Kidney capillary endothelial cell (primary cell): ENCODE results near the gene PTPRE.
"Not testable (repeated sequence)": the region's sequence is repeated elsewhere in the genome, so short reads cannot be mapped to it uniquely, and the experiment has no call there.

Experiments
- DNase-seq: peaks from one replicate; pipeline ENCODE4 v3.0.0-alpha.2; 2018; ENCODE audit warnings: low spot score

Gene PTPRE

DNA sequence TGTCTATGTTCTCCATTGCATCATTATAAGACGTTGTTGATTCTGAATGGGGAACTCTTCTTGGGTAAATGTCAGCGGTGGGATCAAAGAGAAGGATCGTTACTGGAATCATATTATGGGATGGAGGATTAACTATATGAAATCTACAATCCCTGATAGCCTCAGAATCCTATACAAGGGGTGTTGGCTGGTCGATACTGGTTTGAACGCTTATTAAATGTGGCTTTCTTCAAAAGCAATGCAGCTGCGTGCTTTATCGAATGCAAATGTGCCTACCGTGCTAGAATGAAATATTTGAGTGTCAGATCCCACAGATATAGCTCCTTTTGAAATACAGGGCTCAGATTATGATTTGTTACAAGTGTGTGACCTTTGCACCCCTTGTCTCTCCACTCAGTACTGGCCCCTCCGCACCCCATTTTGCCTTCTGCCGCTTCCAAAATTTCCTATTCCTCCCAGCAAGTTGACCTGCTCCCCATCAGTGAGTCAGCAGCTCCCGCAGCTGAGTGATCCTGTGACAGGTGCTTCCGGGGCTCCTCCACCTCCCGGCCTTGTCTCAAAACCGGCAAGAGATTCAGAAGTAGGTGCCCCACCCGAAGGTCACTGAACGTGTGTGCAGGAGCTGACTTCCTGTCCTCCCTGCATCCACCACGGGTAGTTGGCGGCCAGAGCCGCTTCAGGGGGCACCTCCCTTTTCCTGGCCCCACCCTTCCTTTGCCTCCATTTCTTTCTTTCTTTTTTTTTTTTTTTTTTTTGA, 76.6 kb downstream of the PTPRE start:
- no peak for DNase-seq

DNA sequence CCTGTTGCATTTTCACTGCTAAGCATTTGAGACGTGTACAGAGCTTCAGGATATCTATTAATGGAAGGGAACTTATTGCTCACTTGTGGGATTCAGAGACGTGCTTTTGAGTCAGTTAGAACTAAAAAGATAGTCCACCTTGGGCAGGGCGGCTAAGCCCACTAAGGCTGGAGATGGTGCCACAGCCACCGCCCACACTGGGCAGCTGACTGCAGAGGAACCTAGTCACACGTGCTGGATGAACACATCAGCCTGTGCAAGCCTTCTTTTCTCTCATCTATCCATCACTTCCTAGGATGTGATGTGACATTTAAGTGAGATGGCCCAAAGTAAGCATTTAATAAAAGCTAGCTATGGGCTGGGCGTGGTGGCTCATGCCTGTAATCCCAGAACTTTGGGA, 78.0 kb downstream of the PTPRE start:
- DNase-seq = no peak

DNA sequence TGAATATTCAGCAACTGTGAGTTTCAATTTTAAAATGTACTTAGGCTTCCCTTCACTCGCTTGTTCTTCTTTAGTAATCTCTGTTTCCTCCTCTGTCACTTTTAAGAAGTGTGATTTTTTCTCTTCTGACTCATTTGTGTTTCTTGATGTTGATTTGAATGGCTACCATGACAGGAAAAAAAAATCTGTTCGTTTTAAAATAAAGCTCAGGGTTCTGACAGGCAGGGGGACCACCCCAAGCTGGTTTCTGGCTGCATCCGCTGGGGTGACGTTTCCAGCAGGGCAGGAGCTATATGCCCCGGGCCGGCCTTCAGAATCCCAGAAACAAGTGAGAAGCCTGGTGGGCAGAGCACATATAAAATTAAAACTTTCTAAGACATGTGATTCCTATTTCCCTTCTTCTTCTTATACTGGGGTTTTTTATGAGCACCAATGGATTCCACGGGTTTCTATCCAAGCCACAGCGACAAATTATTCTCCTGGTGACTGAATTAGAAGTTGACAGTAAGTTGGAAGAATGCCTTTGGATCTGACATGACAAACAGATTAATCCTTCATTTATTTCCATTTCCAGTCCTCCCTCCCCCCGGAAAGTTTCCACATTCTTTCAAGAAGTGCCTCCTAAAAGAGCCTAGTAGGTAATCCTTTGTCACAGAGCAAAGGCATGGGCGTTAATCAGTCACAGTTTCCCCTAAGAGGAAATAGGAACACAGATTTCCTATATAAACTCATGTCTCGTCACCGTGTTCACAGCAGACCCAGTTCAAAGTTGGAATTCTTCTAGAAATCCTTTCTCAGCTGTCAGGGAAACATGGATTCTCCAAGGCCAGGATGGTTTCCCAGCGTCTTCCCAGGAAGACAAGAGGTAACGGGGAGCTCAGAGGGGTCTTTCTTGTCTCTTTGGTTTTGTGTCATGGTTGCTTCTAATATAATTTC, 79.9 kb downstream of the PTPRE start:
- DNase-seq = peak; percentile 93

DNA sequence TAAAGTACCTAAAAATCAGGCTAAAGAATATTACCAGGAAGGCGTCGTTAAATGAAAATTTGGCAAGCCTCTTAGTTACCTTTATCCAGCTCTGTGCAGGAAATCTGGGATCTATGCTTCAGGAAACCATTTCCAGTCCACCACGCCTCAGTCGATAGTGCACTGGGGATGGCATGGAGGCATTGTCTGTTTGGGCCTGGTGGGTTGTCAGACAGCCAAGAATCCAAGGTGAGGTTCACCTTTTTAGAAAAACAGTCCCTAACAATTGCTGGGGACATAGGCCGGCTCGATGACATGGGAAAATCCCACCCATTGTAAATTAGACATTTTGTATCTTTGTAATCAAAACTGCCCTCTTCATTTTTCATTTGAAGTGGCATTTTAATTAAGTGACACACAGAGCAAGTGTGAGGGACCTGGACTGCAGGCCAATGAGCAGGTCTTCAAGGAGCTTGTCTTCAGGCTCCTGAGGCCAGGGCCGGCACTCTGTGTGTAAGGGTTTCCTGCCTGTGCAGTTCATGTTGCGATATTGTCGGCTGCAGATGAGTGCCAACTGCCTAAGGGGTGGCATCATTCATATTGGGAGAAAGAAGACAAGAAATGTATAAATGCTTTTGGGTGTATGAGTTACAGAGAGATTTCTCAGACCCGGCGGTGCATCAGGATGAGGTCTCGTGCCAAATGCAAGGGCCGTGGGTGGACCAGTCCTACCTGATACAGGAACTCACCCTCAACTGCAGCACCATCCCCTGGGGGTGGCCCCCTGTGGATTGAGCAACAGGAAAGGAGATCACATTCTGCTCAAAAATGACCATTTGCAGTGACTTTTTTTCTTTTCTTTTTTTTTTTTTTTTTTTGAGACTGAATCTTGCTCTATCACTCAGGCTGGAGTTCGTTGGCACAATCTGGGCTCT, 80.8 kb downstream of the PTPRE start:
- no peak for DNase-seq

DNA sequence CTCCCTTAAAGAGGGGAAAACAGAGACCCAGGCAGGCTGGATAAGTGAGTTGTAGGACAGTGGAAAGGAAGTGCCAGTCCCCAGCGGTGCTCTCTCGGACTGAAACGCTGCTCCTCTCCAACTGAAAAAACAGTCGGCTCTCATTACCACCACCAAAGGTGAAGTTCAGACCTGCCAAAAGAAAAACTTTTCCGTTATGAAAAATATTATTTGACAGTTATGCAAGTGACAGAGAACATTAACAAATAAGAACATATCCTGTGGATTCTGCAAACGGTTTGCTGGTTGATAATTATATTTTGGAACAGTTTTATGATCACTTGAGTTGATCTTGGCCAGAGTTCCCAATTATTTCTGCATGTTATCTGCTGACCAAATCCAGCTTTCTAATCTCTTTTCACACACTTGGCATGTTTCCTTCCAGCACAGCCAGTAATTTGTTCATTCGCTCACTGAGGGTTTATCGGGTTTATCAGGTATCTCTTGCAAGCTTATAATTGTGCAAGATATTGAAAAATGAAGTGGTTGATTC, 82.6 kb downstream of the PTPRE start:
- no peak for DNase-seq

DNA sequence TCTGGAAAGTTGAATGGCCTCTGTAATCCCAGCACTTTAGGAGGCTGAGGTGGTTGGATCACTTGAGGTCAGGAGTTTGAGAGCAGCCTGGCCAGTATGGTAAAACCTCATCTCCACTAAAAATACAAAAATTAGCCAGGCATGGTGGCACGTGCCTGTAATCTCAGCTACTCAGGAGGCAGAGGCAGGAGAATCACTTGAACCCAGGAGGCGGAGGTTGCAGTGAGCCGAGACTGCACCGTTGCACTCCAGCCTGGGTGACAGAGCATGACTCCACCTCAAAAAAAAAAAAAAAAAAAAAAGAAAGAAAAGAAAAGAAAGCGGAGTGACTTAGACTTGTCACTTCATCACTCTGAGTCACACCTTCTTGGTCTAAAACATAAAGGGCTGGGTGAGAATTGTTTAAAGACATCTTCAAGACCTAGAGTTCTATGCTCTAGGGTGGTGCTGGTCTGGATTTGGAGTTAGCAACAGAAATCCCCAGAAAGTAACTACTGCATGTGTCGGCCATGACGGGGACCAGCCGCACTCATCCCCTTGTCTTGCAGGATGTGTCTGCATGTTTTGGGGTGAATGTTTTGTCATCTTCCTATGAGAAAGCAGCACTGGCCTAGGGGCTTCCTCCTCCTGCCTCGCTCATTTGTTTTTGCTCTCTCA, 83.4 kb downstream of the PTPRE start:
- DNase-seq = not testable (repeated sequence)

DNA sequence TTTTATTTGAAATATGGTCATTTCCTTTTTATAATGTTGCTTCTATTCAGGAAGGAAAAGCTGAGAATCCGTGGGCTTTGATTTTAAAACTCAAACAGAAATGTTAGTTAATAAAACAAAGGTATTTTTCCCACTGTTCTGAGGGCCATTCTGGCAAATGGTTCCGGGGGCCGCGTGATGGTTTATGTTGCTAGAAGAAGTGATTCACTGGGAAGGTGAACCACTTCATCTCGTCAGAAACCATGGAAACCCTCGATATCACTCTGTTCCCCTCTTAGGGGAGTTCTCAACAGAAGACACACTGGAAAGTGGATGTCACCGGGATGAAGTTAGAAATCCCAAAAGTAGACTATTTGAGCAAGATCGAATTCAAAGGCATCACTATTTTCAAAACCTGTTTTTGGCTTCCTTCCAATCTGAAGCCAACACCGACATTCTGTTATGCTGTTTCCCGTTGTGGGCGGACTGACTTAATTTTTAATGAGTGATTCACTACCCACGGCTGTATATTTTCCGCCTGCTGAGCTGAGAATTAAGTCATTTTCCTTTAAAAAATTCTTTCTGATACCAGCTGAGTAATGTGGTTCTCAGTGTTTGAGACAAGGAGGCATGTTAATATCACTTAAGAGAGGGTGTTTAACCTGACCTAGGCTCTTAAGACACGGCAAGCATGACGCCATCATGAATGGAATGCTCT, 84.1 kb downstream of the PTPRE start:
- peak; percentile 94 for DNase-seq

DNA sequence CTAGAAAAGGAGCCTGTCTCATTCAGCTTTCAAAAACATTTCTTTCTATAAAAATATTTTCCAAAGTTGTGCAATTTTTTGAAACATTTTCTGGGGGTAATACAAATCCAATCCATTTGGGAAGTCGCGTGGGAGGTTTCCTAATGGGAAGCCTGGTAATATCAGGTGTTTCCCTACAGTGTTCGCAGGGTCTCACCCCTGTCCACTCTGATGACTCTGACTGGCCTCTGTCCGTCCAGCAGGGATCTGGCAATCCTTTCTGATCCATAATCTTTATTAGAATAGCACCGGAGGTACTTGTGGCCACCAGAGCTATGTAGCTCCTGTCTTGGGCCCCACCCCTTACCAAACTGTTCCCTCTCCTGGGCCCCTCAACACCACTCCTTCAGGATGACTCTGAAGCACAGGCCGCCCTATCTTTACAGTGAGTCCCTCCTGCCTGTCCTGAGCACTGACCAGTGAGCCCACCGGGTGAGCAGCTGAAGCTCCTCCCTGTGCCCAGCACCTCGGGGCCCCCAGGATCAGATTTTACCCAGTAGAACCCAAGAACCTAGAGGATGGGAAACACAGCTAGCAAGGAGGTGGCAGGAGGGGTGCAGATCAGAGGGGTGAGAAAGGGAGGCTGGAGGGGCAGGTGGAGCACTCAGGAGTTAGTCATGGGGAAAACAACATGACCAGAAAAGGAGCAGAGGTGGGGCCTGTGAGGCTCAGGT, 84.8 kb downstream of the PTPRE start:
- no peak for DNase-seq

DNA sequence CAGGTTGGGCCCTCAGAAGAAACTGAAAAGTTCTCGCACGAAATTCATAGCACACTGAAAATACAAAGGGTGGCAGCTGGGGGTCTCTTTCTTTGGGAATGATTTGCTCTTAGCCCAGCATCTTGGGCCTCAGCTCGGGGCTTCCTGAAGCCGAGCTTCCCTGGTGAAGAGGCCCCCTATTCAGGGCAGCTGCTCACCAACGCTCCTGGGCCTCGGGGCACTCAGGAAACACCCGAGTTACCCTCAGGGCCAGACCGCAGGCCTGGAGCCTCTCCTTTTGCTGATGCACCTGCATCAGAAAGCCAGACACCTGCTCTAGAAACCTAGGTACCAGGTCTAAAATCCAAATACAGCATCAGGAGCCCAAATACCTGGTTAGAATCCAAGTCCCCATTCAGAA, 85.5 kb downstream of the PTPRE start:
- no peak for DNase-seq

DNA sequence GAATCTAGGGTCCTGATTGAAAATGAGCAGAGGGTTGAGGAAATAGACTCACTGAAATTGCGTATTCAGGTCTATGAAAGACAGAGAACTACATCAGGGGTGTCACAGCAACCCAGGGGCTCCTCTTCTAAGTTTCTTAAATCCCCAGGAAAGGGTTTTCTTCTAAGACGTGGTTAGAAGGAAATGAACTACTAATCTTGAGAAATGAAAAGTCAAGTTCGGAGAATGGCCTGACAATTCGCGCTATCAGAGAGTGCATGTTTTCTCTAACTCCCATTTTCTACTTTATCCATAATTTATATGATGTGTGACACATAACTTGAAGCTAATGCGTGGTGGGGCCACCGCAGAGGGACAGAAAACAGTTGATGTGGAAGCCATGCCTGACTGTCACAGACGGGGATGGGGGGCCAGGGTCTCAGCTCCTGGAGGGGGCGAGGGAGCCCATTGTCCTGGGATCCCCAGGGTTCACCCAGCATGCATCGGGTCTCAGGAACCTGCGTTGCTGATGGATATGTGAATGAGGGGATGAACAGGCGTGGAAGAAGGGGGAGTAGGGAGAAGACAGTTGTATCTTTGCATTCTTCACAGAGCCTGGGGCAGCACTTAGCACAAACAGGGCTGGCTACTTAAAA, 86.3 kb downstream of the PTPRE start:
- DNase-seq = no peak

DNA sequence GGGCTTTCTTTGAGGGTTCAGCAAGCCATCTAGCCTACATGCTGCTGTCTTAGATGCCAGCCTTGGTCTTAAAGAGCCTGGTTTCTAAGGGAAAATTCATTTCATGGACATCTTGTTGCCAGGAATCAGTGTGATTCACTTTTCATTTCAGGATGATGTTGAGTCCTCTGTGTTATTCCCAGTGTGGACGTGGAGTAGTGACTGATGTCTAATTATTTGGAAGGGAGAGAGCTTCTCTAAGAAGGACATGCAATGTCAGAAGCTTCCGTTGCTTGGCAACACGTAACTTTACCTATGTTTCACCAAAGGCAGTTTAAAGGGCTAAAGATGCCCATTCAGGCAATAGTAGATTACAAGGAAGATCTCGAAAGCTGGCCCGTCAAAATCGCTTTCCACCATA, 89.0 kb downstream of the PTPRE start:
- DNase-seq = no peak

DNA sequence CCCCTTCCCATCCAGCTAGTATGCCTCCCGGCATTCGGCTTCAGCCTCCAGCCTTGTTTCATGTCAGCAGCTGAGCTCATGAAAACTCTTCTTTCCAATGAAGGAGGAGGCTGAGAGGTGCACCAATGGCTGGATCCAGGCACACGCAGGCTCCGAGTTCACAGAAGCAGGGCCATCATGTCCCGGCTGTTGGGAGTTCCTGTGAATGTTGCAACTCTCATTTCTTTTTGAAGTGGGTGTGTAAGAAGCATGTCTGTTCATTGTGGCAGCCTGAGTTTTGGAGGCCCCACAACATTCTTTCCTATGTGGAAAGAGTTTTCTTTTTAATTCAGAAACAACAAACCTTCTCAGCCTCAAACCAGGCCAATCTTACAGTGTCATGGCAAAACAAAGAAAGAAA, 89.7 kb downstream of the PTPRE start:
- no peak for DNase-seq

DNA sequence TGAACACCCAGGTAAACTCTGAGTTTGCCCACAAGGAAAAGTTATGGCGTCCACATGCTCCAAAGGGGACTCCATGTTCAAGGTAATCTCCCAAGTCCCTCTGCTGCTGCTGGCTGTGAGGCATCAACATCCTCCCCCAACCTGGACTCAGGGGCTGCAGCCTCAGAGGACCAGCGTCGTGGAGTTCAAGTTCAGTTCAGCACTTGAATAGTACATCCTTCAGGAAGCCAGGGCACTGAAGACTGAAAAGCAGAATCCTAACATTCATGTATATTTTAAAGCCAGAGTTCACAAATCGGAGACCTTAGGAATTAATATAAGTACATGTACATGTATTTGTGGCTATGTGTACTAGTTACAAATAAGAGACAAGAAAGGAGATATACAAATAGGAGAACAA, 90.4 kb downstream of the PTPRE start:
- no peak for DNase-seq

DNA sequence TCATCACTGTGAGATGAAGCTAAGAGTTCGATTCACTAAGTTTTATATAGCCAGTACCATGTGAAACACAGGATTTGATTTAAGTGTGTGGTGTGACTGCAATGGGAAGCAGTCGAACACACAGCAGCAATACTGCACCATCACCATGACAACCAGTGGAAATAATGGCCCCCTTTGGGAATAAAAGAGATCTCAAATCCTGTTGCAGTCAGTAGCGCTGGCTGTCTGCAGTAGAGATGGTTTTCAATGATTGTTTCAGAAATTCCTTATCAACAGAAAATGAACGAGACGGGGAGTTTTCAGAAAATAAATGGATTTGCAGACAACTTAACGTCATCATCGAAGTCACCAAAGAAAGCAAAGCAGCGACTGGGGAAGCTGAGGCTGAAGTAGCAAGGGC, 91.0 kb downstream of the PTPRE start:
- no peak for DNase-seq

DNA sequence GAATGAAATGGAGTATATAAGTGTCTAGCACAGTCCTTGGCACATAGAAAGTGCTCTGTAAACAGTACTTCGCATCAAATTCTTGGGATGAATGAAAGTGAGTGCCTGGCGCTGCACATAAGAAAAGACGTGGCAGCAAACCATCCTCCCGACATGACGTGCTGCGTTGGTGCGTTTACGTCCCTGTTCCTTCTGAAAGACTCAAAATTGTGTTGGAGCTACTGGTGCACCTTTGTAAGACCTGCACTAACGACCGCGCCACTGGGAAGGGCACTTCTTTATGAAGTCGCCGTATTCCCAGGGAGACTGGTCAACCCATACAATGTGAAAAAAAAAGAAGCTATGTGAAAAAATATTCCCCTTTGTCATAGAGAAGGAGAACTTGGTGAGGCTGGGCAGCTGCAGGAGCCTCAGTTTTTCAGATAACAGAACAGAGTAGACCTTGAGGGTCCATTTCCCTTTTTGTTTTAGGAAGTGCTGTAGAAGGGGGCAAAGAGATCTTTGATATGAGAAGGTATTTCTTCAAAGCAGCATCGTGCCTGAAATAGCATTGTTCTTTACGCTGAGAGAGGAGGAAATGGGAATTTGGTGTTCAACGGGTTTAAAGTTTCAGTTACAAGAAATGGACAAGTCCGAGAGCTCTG, 91.7 kb downstream of the PTPRE start:
- DNase-seq = no peak

DNA sequence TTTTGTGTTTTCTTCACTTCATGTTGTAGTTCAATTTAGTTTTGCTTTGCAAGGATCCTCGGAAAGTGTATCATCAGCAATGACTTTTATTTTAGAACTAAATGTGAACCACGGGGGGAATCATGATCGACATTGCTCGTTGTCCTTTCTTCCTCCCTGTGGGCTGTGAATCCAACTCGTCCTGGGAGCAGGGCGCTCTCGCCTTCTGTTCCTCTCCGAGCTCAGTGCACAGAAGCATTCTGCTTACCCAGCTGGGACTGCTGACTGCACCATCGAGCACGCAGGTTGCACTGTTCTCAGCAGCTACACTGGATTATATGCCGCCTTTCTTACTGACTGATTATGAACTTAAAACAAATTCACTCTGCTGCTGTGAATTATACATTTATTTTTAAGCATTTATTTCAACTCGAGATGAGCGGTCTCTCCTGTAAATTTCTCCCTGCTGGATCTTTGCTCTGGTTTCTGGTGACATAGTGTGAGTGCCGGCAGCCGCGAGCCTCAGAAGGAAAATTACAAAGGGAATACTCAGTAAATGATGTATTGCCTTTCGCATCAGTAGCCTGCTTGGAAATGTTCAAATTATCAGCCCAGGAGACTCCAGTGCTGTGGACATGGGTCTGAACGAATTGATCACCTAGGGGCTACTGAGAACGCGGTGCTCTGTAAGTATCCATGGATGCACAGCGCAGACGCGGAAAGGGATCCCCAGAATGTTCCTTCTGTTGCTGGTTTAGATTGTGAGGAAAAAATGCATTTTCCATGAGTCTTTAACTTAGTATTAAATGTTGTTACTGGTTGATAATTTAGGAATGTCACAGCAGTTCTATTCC, 92.6 kb downstream of the PTPRE start:
- DNase-seq = no peak

DNA sequence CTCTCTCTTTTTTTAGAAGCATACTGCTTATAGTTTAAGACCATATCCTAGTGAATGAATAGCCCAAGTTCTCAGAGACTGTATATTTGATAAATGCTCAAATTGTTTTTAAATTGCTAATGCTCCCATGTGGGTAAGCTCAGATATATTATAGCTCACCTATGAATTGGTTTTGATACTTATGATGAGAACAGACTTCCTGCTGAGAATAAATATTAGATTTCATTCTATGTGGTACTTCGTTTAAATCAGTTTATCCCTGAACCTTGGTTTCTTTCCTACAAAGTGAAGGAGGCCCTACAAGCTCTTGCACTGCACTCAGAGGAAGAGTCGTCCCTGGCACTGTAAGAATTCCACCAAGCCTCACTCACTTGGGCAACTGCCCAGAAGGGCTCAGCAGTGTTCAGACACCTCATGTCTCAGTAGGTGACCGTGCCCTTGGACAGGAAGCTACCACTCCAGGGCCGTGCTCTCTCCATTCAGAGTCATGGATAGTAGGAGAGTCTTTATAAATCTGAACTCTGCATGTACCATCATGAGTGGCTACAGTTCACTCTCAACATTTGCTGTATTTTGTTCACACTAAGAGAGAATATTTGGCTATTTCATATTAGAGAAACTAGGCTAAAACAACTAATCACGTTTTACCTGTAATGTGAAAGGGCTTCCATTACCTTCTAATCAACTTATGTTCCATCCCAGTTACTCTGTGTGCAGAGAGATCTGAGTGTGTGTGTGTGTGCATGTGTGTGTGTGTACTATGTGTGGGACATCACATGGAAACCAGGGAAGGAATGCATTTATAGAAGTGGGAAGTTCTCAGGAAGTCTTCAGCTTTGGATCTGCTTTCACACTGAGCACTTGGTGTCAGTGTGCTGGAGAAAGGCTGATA, 93.8 kb downstream of the PTPRE start:
- DNase-seq = no peak
